ENCODE data around the gene LRRN3. TPM values are rescaled to one million over a fixed set of nuclear protein-coding genes. Genes with fewer than 3 reads are reported as not detected.

The LRRN3 gene
- total RNA-seq, 5 donors from 2014 or later (not counting 1 experiment from before 2014, with no cell fraction given) = 18.5 to 106 (median 52.3) TPM

DNA sequence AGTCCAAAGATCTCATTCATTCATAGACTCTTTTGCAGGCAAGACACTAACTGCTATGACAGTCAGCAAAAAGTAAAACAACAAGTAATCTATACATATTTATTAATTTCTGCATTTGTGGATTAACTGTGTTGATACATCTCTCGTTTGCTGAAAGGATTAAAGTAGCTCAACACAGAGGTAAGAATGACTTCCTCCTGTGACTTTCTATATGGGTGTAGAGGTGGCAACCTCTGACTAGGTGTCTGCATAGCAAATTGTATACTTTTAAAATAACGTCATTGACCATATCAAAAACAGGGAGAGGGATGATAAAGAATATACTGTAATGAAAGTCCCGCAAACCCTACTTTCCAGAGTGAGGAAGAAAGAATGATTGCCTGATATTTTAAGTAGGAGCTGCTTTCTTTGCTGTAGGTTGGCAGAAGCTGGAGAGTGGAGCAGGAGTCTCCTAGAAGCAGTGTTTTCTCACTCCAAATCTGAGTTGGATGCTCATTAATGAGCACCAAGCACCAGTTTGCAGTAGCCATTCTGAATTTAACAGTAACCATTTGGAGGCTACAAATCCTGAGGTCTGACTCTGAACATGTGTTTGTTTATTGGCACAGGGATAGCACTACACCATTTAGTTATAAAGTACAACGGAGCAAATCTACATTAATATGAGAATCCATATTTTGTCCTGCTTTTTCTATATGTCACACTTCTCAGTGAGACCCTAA lies 9.2 kb upstream of the LRRN3 start:
- Mint-ChIP-seq H3K4me3 (peak overlapping the region; percentile 15 to 32 (median 28)), H3K36me3 (peaks cover 4% of the 10 kb centered on the region), H3K27me3 (no peaks in the 10 kb centered on the region), H3K27ac (peak overlapping the region; percentile 92 to 96), H3K9me3 (no peaks in the 10 kb centered on the region), H3K4me1 (peaks cover 58 to 69% (median 64%) of the 10 kb centered on the region in 3 donors)
- peak in 2 of 4 experiments; percentile 18 to 30 for ATAC-seq (replicated peaks in 1 of 4)
- CTCF ChIA-PET = interaction anchor here in 1 of 2 donors (0.9 kb wide), 1 partner anchor 10 kb away, joined by 8 read pairs; the partner anchor contains the start of gene LRRN3
- Histone ChIP-seq H3K36me3 (ENCODE audit: control insufficient read depth in 2 of 2, extremely low read depth in 1 of 2, insufficient read depth in 1 of 2, low read length in 1 of 2) (no peaks in the 10 kb centered on the region), H3K4me3 (ENCODE audit: control insufficient read depth in 1 of 2, extremely low read depth in 1 of 2, low read length in 1 of 2) (no peak overlapping the region), H3K27me3 (replicated peaks in 1 of 2; ENCODE audit: control insufficient read depth in 2 of 2, extremely low read depth in 1 of 2, insufficient read depth in 2 of 2, low read length in 1 of 2) (no peaks in the 10 kb centered on the region), H3K4me1 (ENCODE audit: control insufficient read depth in 1 of 2, extremely low read depth in 1 of 2, insufficient read depth in 2 of 2, low read length in 2 of 2) (peaks cover 13 to 69% of the 10 kb centered on the region in 2 experiments), H3K27ac (ENCODE audit: low read length) (peak overlapping the region; percentile 62), H3K9me3 (no peaks in the 10 kb centered on the region)
- POLR2A ChIA-PET = interaction anchor here in 1 of 2 donors (0.6 kb wide), 1 partner anchor 57 kb away, joined by 3 read pairs; no protein-coding TSS in a partner anchor
- DNase-seq = peak in 1 of 35 experiments; percentile 36
- WGBS (ENCODE audit: insufficient coverage) = 80% methylated on average over 1 of the region's 4 CpGs

DNA sequence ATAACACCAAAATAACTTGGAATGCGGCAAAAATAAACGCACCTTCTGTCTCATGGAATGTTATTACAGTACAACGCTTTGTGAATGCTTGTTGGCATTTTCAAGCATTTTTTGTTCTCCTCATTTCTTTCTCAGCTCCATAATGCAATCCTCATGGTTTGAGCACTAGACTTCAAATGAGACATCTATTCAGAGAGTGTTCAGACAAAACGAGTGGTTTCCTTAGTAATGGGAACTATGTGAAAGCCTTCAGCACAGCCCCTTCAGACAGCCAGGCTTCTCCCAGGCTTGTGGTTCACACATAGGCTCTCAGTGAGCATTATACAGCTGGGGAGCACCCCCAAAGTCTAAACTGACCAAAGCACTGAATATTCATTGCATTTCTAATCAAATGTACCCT lies 8.6 kb upstream of the LRRN3 start:
- H3K4me3 ChIP-seq (ENCODE audit: control insufficient read depth in 1 of 2, extremely low read depth in 1 of 2, low read length in 1 of 2) = no peak overlapping the region
- Mint-ChIP-seq H3K27ac (peak overlapping the region; percentile 92 to 96), H3K9me3 (no peaks in the 10 kb centered on the region), H3K27me3 (no peaks in the 10 kb centered on the region), H3K36me3 (peaks cover 4% of the 10 kb centered on the region), H3K4me3 (peak overlapping the region; percentile 19 to 32 (median 31)), H3K4me1 (peaks cover 52 to 67% (median 60%) of the 10 kb centered on the region in 3 donors)
- no peaks in the 10 kb centered on the region for H3K27me3 ChIP-seq (replicated peaks in 1 of 2; ENCODE audit: control insufficient read depth in 2 of 2, extremely low read depth in 1 of 2, insufficient read depth in 2 of 2, low read length in 1 of 2)
- no peaks in the 10 kb centered on the region for H3K36me3 ChIP-seq (ENCODE audit: control insufficient read depth in 2 of 2, extremely low read depth in 1 of 2, insufficient read depth in 1 of 2, low read length in 1 of 2)
- H3K9me3 ChIP-seq = no peaks in the 10 kb centered on the region
- ATAC-seq (replicated peaks in 1 of 4) (no peak), DNase-seq (peak in 1 of 35 experiments; percentile 20)
- peaks cover 15 to 67% of the 10 kb centered on the region in 2 experiments for H3K4me1 ChIP-seq (ENCODE audit: control insufficient read depth in 1 of 2, extremely low read depth in 1 of 2, insufficient read depth in 2 of 2, low read length in 2 of 2)
- 62% methylated on average over 3 of the region's 4 CpGs for WGBS (ENCODE audit: insufficient coverage)
- peak overlapping the region; percentile 62 for H3K27ac ChIP-seq (ENCODE audit: low read length)
- ChIA-PET POLR2A (interaction anchor here in 1 of 2 donors (1.3 kb wide), 1 partner anchor 12 kb away, joined by 5 read pairs; no protein-coding TSS in a partner anchor), CTCF (interaction anchor here in 1 of 2 donors (0.9 to 1.6 kb wide), 2 partner anchors 9 to 16 kb away, joined by 5 to 8 read pairs; partner anchors contain the start of gene LRRN3)

DNA sequence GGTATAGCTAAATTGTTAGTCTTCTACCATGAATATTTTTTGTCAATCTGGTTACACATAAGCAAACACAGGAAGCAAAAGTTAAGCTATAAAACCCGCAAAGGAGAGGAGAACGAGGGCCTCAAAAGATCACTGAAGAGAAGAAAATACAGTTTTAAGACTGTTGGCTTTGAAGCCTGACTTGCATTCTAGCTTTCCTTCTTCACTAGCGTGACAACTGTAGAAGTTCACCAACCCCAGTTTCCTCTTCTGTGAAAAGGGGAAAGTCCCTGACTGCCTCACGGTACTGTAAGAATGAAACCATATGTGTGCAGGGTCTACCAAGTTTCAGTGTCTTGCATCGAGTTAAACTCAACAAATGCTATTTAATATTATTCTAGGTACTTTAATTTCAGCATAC lies 7.5 kb upstream of the LRRN3 start:
- Mint-ChIP-seq H3K4me1 (peaks cover 55 to 69% (median 67%) of the 10 kb centered on the region in 3 donors), H3K36me3 (peaks cover 4% of the 10 kb centered on the region), H3K9me3 (no peaks in the 10 kb centered on the region), H3K27ac (peak overlapping the region; percentile 92 to 96), H3K4me3 (peak overlapping the region; percentile 32 to 64 (median 60)), H3K27me3 (no peaks in the 10 kb centered on the region)
- H3K4me1 ChIP-seq (ENCODE audit: control insufficient read depth in 1 of 2, extremely low read depth in 1 of 2, insufficient read depth in 2 of 2, low read length in 2 of 2) = peaks cover 15 to 68% of the 10 kb centered on the region in 2 experiments
- H3K27me3 ChIP-seq (replicated peaks in 1 of 2; ENCODE audit: control insufficient read depth in 2 of 2, extremely low read depth in 1 of 2, insufficient read depth in 2 of 2, low read length in 1 of 2) = no peaks in the 10 kb centered on the region
- ATAC-seq (replicated peaks in 1 of 4) (peak; percentile 95 to 98 (median 96)), DNase-seq (peak in 31 of 35 experiments; percentile 3 to 88 (median 40))
- ChIA-PET POLR2A (interaction anchor here (0.6 to 1.3 kb wide), 7 partner anchors 9 to 441 kb away, joined by 3 to 5 read pairs (median 4); no protein-coding TSS in a partner anchor), CTCF (interaction anchor here (0.6 to 1.6 kb wide), 9 partner anchors 9 to 915 kb away, joined by 3 to 15 read pairs (median 3); partner anchors contain the start of gene IMMP2L (in 1 of the 2))
- peak overlapping the region in 1 of 2 donors; percentile 25 for H3K4me3 ChIP-seq (ENCODE audit: control insufficient read depth in 1 of 2, extremely low read depth in 1 of 2, low read length in 1 of 2)
- peak overlapping the region; percentile 62 for H3K27ac ChIP-seq (ENCODE audit: low read length)
- H3K9me3 ChIP-seq = no peaks in the 10 kb centered on the region
- WGBS (ENCODE audit: insufficient coverage) = no CpG with 5 or more reads among the region's 5 CpGs
- no peaks in the 10 kb centered on the region for H3K36me3 ChIP-seq (ENCODE audit: control insufficient read depth in 2 of 2, extremely low read depth in 1 of 2, insufficient read depth in 1 of 2, low read length in 1 of 2)

DNA sequence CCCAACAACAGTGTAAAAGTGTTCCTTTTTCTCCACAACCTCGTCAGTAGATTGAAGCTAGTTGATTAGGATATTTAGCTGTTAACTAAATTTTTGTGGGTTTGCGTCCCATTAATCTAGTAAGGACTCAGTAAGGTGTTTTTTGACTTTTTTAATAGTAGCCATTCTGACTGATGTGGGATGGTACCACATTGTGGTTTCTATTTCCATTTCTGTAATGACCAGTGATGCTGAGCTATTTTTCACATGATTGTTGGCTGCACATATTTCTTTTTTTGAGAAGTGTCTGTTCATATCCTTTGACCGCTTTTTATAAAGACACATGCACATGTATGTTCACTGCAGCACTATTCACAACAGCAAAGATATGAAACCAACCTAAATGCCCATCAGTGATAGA lies 5.6 kb upstream of the LRRN3 start:
- H3K4me1 ChIP-seq (ENCODE audit: control insufficient read depth in 1 of 2, extremely low read depth in 1 of 2, insufficient read depth in 2 of 2, low read length in 2 of 2) = peaks cover 15 to 74% of the 10 kb centered on the region in 2 experiments
- no peaks in the 10 kb centered on the region for H3K27me3 ChIP-seq (replicated peaks in 1 of 2; ENCODE audit: control insufficient read depth in 2 of 2, extremely low read depth in 1 of 2, insufficient read depth in 2 of 2, low read length in 1 of 2)
- peak overlapping the region in 1 of 2 donors; percentile 71 for H3K27ac Mint-ChIP-seq
- ChIA-PET CTCF (interaction anchor here in 1 of 2 donors (1.1 kb wide), 1 partner anchor 9 kb away, joined by 4 read pairs; no protein-coding TSS in a partner anchor), POLR2A (no interaction called here)
- ATAC-seq (replicated peaks in 1 of 4) (no peak), DNase-seq (no peak)
- H3K4me3 ChIP-seq (ENCODE audit: control insufficient read depth in 1 of 2, extremely low read depth in 1 of 2, low read length in 1 of 2) = no peak overlapping the region
- no peaks in the 10 kb centered on the region for H3K9me3 ChIP-seq
- peaks cover 61 to 76% (median 71%) of the 10 kb centered on the region in 3 donors for H3K4me1 Mint-ChIP-seq
- H3K36me3 Mint-ChIP-seq = peaks cover 4% of the 10 kb centered on the region
- no peaks in the 10 kb centered on the region for H3K36me3 ChIP-seq (ENCODE audit: control insufficient read depth in 2 of 2, extremely low read depth in 1 of 2, insufficient read depth in 1 of 2, low read length in 1 of 2)
- no peak overlapping the region for H3K4me3 Mint-ChIP-seq
- no peak overlapping the region for H3K27ac ChIP-seq (ENCODE audit: low read length)
- H3K9me3 Mint-ChIP-seq = no peaks in the 10 kb centered on the region
- H3K27me3 Mint-ChIP-seq = no peaks in the 10 kb centered on the region
- no CpG with 5 or more reads among the region's 3 CpGs for WGBS (ENCODE audit: insufficient coverage)

DNA sequence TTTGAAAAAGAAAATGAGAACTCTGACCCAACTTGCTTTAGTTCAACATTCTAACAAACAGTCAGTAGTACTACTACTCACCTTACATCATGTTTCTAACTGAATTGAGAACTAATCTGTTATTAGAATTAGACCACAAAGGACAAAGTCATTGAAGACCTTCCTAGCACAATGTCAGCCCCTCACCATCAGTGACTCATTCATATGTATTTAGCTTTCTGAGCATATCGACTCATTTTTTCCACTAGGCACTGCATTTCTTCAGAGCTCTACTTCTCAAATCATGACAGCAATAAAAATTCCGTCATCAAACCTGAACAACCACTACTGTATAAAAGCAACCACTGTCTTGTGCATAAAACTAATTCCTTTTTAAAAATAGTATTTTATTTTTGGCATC lies 4.4 kb upstream of the LRRN3 start:
- ChIA-PET CTCF (interaction anchor here (0.6 to 1.6 kb wide), 2 partner anchors 12 to 560 kb away, joined by 4 to 5 read pairs; no protein-coding TSS in a partner anchor), POLR2A (interaction anchor here (0.6 to 0.7 kb wide), 2 partner anchors 10 to 11 kb away, joined by 3 to 11 read pairs; no protein-coding TSS in a partner anchor)
- H3K27ac Mint-ChIP-seq = peak overlapping the region in 1 of 2 donors; percentile 54
- no peaks in the 10 kb centered on the region for H3K9me3 ChIP-seq
- H3K4me1 Mint-ChIP-seq = peaks cover 52 to 70% (median 61%) of the 10 kb centered on the region in 3 donors
- H3K36me3 Mint-ChIP-seq = peaks cover 4% of the 10 kb centered on the region
- no peak for DNase-seq
- no peaks in the 10 kb centered on the region for H3K36me3 ChIP-seq (ENCODE audit: control insufficient read depth in 2 of 2, extremely low read depth in 1 of 2, insufficient read depth in 1 of 2, low read length in 1 of 2)
- no peak overlapping the region for H3K4me3 ChIP-seq (ENCODE audit: control insufficient read depth in 1 of 2, extremely low read depth in 1 of 2, low read length in 1 of 2)
- 75% methylated on average over 1 of the region's 2 CpGs for WGBS (ENCODE audit: insufficient coverage)
- peaks cover 0 to 3% of the 10 kb centered on the region in 2 experiments for H3K27me3 ChIP-seq (replicated peaks in 1 of 2; ENCODE audit: control insufficient read depth in 2 of 2, extremely low read depth in 1 of 2, insufficient read depth in 2 of 2, low read length in 1 of 2)
- ATAC-seq (replicated peaks in 1 of 4) = no peak
- no peaks in the 10 kb centered on the region for H3K9me3 Mint-ChIP-seq
- no peak overlapping the region for H3K4me3 Mint-ChIP-seq
- H3K4me1 ChIP-seq (ENCODE audit: control insufficient read depth in 1 of 2, extremely low read depth in 1 of 2, insufficient read depth in 2 of 2, low read length in 2 of 2) = peaks cover 12 to 62% of the 10 kb centered on the region in 2 experiments
- H3K27ac ChIP-seq (ENCODE audit: low read length) = no peak overlapping the region
- H3K27me3 Mint-ChIP-seq = no peaks in the 10 kb centered on the region

DNA sequence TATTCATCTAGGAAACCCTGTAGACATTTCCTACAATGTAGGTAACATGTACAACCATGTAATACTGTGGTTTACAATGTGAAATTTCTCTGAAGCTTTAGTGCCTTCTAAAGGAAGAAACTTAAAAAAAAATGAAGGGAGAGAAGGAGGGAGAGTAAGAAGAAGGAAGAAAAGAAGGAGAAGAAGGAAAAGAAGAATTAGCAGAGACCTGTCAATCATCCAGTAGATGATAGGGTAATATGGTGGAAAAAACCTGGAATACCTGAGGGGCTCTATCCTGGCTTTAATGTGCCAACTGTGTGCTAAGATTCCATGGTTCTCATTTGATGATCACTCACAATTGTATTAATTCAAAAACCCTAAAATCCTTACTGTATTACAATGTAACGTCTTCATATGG lies 2.6 kb upstream of the LRRN3 start:
- WGBS (ENCODE audit: insufficient coverage) = no CpG with 5 or more reads among the region's 1 CpG
- no peaks in the 10 kb centered on the region for H3K9me3 ChIP-seq
- H3K36me3 Mint-ChIP-seq = peaks cover 4% of the 10 kb centered on the region

More for the DNA sequence above, 2.6 kb upstream of the LRRN3 start:
- Histone ChIP-seq H3K27ac (ENCODE audit: low read length) (no peak overlapping the region), H3K36me3 (ENCODE audit: control insufficient read depth in 2 of 2, extremely low read depth in 1 of 2, insufficient read depth in 1 of 2, low read length in 1 of 2) (no peaks in the 10 kb centered on the region), H3K4me3 (ENCODE audit: control insufficient read depth in 1 of 2, extremely low read depth in 1 of 2, low read length in 1 of 2) (no peak overlapping the region), H3K27me3 (replicated peaks in 1 of 2; ENCODE audit: control insufficient read depth in 2 of 2, extremely low read depth in 1 of 2, insufficient read depth in 2 of 2, low read length in 1 of 2) (peaks cover 0 to 3% of the 10 kb centered on the region in 2 experiments), H3K4me1 (ENCODE audit: control insufficient read depth in 1 of 2, extremely low read depth in 1 of 2, insufficient read depth in 2 of 2, low read length in 2 of 2) (peaks cover 3 to 45% of the 10 kb centered on the region in 2 experiments)
- no peak overlapping the region for H3K4me3 Mint-ChIP-seq
- POLR2A ChIA-PET = interaction anchor here in 1 of 2 donors (0.5 kb wide), 1 partner anchor 99 kb away, joined by 3 read pairs; no protein-coding TSS in a partner anchor
- ATAC-seq (replicated peaks in 1 of 4) = no peak
- H3K9me3 Mint-ChIP-seq = no peaks in the 10 kb centered on the region
- peaks cover 50 to 60% (median 58%) of the 10 kb centered on the region in 3 donors for H3K4me1 Mint-ChIP-seq
- no peaks in the 10 kb centered on the region for H3K27me3 Mint-ChIP-seq
- DNase-seq = no peak
- CTCF ChIA-PET = no interaction called here
- peak overlapping the region; percentile 33 to 56 for H3K27ac Mint-ChIP-seq
